ENCODE data around the gene TFDP1. TPM values are rescaled to one million over a fixed set of nuclear protein-coding genes. Genes with fewer than 3 reads are reported as not detected.

The TFDP1 gene
- total RNA-seq, 2 donors from 2014 or later = 74.8 to 76.1 TPM

DNA sequence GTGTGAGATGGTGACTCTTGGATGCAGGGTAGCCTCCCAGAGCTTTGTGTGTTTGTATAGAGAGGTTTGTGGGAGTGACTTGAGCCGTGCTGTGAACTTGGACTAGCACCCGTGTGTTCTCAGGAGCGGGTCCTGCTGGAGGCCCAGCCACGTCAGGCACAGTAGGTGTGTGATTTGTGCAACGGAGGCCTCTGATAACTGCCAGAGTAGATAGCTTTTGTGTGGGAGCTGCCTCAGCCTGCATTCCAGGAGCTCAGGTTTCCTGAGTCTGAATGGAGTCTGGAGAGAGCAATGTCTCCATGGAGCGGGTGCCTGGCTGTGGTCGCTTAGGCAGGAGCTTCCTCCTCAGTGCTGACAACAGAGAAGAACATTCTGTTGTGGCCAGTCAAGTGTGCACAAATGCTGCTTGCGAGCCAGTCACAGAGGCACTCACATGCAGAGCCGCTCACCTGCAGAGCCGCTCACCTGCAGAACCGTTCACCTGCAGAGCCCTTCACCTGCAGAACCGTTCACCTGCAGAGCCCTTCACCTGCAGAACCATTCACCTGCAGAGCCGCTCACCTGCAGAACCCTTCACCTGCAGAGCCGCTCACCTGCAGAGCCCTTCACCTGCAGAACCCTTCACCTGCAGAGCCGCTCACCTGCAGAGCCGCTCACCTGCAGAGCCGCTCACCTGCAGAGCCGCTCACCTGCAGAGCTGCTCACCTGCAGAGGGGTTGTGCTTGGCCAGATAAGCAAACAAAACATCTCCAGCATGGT, 32.6 kb downstream of the TFDP1 start:
- Histone ChIP-seq H3K27me3 (ENCODE audit: control insufficient read depth, insufficient read depth, low read length, poor library complexity, severe bottlenecking) (no peaks in the 10 kb centered on the region), H3K36me3 (ENCODE audit: control insufficient read depth, insufficient read depth, low read length) (peaks cover 49% of the 10 kb centered on the region), H3K27ac (ENCODE audit: low read depth, low read length) (peak overlapping the region; percentile 37), H3K9me3 (ENCODE audit: control insufficient read depth, low read length) (no peaks in the 10 kb centered on the region), H3K4me1 (ENCODE audit: control insufficient read depth, insufficient read depth, low read length) (peaks cover 13% of the 10 kb centered on the region), H3K9ac (ENCODE audit: extremely low read depth, low read length, poor library complexity, severe bottlenecking) (no peak overlapping the region), H3K4me3 (ENCODE audit: low read length) (no peak overlapping the region)
- TF ChIP-seq CTCF (conservative IDR thresholded peaks at IDR 0.05) = no peak
- peak overlapping the region; percentile 93 for H3K27ac Mint-ChIP-seq
- H3K4me3 Mint-ChIP-seq = no peak overlapping the region
- H3K36me3 Mint-ChIP-seq (ENCODE audit: low read depth) = peaks cover 42% of the 10 kb centered on the region
- H3K9me3 Mint-ChIP-seq = no peaks in the 10 kb centered on the region
- DNase-seq = peak; percentile 76
- peaks cover 12% of the 10 kb centered on the region for H3K4me1 Mint-ChIP-seq
- no peaks in the 10 kb centered on the region for H3K27me3 Mint-ChIP-seq (ENCODE audit: insufficient read depth)
- 69 to 82% methylated on average over 7 to 18 of the region's 18 CpGs for WGBS, 2 experiments (ENCODE audit: insufficient coverage in 1 of 2, insufficient read length in 1 of 2)

DNA sequence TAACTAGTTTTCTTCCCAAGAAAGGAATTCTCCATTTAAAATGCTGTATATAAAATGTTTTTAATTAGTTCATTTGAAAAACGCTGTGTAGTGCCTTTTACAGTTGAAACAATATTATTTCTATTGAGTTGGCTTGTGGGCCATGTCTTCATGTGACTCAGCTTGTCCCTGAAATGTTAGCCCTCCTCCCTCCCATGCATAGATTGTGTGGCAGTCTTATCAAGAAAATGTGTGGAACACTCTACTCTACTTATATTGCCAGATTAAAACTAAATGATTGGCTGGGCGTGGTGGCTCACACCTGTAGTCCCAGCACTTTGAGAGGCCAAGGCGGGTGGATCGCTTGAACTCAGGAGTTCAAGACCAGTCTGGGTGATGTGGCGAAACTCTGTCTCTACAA, 33.4 kb downstream of the TFDP1 start:
- no peaks in the 10 kb centered on the region for H3K27me3 Mint-ChIP-seq (ENCODE audit: insufficient read depth)
- peaks cover 12% of the 10 kb centered on the region for H3K4me1 Mint-ChIP-seq
- Histone ChIP-seq H3K27ac (ENCODE audit: low read depth, low read length) (no peak overlapping the region), H3K27me3 (ENCODE audit: control insufficient read depth, insufficient read depth, low read length, poor library complexity, severe bottlenecking) (no peaks in the 10 kb centered on the region), H3K4me1 (ENCODE audit: control insufficient read depth, insufficient read depth, low read length) (peaks cover 13% of the 10 kb centered on the region), H3K36me3 (ENCODE audit: control insufficient read depth, insufficient read depth, low read length) (peaks cover 49% of the 10 kb centered on the region), H3K9me3 (ENCODE audit: control insufficient read depth, low read length) (no peaks in the 10 kb centered on the region), H3K4me3 (ENCODE audit: low read length) (no peak overlapping the region), H3K9ac (ENCODE audit: extremely low read depth, low read length, poor library complexity, severe bottlenecking) (no peak overlapping the region)
- DNase-seq = no peak
- H3K9me3 Mint-ChIP-seq = peaks cover 6% of the 10 kb centered on the region
- peaks cover 42% of the 10 kb centered on the region for H3K36me3 Mint-ChIP-seq (ENCODE audit: low read depth)
- H3K4me3 Mint-ChIP-seq = no peak overlapping the region
- no peak for TF ChIP-seq CTCF (conservative IDR thresholded peaks at IDR 0.05)
- WGBS, 2 experiments (ENCODE audit: insufficient coverage in 1 of 2, insufficient read length in 1 of 2) = 92 to 98% methylated on average over 5 of the region's 5 CpGs
- no peak overlapping the region for H3K27ac Mint-ChIP-seq

DNA sequence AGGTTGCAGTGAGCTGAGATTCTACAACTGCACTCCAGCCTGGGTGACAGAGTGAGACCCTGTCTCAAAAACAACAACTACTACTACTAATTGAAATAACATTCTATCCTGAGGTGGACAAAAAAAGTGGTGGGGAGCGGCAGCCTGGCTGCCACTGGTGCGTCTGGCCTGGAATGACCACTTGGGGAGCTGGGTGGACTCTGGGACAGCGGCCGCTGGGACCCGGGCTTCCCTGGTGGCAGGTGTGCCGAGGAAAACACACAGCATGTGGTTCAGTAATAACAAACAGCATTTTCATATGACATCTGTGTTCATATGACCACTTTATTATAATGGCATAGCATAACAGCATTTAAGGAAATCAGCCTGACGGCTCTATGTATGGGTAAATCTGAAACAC, 33.9 kb downstream of the TFDP1 start:
- no peaks in the 10 kb centered on the region for H3K27me3 ChIP-seq (ENCODE audit: control insufficient read depth, insufficient read depth, low read length, poor library complexity, severe bottlenecking)
- peaks cover 46% of the 10 kb centered on the region for H3K36me3 Mint-ChIP-seq (ENCODE audit: low read depth)
- H3K27me3 Mint-ChIP-seq (ENCODE audit: insufficient read depth) = no peaks in the 10 kb centered on the region
- H3K4me1 ChIP-seq (ENCODE audit: control insufficient read depth, insufficient read depth, low read length) = peaks cover 13% of the 10 kb centered on the region
- no peak overlapping the region for H3K4me3 Mint-ChIP-seq
- H3K4me1 Mint-ChIP-seq = peaks cover 12% of the 10 kb centered on the region
- DNase-seq = no peak
- 96 to 97% methylated on average over 6 to 7 of the region's 7 CpGs for WGBS, 2 experiments (ENCODE audit: insufficient coverage in 1 of 2, insufficient read length in 1 of 2)
- H3K9me3 Mint-ChIP-seq = peaks cover 8% of the 10 kb centered on the region
- H3K27ac ChIP-seq (ENCODE audit: low read depth, low read length) = no peak overlapping the region
- no peaks in the 10 kb centered on the region for H3K9me3 ChIP-seq (ENCODE audit: control insufficient read depth, low read length)
- peak; percentile 24 for TF ChIP-seq CTCF (conservative IDR thresholded peaks at IDR 0.05)
- no peak overlapping the region for H3K9ac ChIP-seq (ENCODE audit: extremely low read depth, low read length, poor library complexity, severe bottlenecking)
- H3K36me3 ChIP-seq (ENCODE audit: control insufficient read depth, insufficient read depth, low read length) = peaks cover 50% of the 10 kb centered on the region
- peak overlapping the region; percentile 79 for H3K27ac Mint-ChIP-seq
- no peak overlapping the region for H3K4me3 ChIP-seq (ENCODE audit: low read length)
